ENCODE data around the gene TNNI3.
"Not testable (repeated sequence)": the region's sequence is repeated elsewhere in the genome, so short reads cannot be mapped to it uniquely, and the experiment has no call there.

The TNNI3 gene

DNA sequence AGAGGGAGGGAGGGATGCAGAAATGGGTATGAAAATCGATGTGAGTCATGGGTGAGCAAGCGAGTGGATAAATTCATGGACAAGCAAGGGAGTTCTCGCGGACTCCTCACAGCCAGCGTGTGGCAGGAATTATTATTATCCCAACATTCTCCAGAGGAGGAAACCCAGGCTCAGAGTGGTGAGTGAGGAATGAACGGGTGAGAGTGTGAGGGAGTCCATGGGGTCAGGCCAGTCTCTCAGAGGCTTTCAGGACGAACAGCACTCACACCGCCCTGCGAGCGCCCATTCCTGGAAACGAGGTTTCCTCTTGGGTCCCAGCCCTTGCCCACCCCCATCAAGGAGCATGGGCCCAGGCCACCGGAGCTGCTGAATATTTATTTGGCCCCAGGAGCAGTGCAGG lies 15.2 kb upstream of the TNNI3 start:
- FAIRE-seq = no peak

DNA sequence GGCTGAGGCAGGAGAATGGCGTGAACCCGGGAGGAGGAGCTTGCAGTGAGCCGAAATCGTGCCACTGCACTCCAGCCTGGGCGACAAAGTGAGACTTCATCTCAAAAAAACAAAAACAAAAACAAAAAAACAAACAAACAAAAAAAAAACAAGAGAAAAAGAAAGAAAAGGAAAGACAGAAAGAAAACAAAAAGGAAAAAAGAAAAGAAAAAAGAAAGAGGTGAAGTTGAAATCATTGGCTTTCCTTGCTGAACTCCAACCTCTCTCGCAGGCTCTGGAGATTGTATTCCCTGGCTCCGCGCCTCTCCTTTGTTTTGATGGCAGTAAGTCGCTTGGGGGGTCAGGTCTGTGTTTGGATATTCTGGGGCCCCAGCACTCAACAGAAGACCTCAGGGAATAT lies 14.8 kb upstream of the TNNI3 start:
- not testable (repeated sequence) for FAIRE-seq

DNA sequence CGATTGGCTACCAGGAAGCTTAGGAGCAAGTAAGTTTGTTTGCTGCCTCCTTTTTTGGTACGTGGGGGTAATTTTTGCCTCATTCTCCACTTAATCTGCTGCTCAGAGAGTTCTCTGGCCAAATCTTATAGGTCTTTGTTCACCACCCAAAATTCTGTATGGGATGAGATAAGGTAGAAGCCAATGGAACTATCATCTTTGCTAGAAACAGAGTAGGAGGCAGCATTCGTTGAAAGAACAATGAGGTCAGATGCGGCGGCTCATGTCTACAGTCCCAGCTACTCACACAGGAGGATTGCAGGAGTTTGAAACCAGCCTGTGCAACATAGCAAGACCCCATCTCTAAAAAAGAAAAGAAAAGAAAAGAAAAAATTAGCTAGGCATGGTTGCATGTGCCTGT lies 13.9 kb upstream of the TNNI3 start:
- FAIRE-seq = no peak

DNA sequence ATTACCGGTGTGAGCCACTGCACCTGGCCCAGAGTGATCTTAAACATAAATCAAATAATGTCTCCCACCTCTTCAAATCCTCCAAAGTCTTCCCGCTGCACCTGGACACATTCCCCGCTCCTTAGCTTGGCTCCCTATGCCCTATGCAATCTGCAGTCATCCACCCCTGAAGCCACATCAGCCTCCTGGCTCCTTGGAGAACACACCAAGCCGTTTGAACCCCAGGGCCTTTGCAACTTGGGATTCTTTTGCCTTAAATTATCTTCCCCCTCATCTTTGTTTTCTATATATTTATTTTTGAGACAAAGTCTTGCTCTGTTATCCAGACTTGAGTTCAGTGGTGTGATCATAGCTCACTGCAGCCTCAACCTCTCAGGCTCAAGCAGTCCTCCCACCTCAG lies 11.6 kb upstream of the TNNI3 start:
- no peak for FAIRE-seq

DNA sequence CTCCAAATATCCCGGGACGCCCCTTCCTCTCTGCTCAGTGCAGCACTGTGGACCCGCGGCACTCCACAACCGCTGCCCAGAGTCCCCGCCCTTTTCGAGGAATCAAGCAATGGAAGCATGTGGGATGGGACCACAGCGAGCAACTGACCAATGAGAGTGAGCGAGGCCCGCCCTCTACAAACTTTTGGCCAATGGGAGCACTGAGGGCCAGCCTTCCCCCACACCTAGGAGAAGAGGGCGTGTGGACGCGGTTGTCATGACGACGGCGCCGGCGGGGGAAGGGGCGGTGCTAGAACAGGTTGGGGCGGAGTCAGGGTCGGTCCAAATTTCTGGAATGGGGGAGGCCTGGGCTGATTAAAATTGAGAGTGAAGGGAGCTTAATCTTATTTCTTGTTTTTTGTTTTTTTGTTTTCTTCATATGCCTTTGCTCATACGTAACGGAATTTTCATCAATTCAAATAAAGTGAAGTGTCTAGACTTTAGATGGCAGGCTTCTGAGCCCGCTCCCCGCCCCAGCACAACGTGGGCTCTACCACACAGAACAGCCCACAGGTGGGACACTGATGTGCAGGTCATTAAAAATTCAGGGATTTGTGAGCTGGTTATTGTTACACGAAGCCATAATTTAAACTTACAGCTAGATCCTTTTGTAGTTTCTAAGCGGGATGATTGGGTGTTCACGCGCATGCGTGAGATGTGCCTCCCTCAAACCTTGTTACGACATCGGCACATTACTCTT lies 9.2 kb upstream of the TNNI3 start, which contains the start of gene DNAAF3:
Gene DNAAF3, minus strand, starts transcription at position 84 of the 739 bp plus-strand sequence. CDS start 200 bp downstream, outside the sequence.
- FAIRE-seq = peak; percentile 94

DNA sequence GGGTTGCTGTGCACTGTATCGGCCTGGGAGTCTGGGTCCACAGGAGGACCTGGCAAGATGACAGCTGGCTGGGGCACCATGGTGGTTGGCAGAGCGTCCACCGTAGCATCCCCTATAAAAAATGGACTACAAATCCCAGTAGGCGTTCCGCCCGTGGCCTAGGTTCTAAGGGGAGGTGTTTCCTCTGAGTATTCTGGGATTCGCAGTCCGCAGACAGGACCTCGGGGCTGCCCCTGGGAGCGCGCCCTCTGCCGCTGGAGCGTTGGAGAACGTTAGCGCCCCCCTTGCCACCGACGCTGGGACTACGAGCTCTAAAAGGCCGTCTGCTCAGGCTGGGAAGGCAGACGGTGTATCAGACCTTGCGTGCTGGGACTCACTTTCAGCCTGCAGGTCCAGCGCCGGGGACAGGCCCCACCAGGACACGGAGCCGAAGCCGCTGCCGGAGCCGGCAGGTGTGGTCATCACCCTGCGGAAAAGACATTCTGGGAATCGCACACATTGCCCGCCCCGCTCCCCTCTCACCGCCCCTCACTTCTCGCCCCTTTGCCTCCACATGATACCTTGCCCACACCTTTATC lies 8.5 kb upstream of the TNNI3 start:
- FAIRE-seq = no peak

DNA sequence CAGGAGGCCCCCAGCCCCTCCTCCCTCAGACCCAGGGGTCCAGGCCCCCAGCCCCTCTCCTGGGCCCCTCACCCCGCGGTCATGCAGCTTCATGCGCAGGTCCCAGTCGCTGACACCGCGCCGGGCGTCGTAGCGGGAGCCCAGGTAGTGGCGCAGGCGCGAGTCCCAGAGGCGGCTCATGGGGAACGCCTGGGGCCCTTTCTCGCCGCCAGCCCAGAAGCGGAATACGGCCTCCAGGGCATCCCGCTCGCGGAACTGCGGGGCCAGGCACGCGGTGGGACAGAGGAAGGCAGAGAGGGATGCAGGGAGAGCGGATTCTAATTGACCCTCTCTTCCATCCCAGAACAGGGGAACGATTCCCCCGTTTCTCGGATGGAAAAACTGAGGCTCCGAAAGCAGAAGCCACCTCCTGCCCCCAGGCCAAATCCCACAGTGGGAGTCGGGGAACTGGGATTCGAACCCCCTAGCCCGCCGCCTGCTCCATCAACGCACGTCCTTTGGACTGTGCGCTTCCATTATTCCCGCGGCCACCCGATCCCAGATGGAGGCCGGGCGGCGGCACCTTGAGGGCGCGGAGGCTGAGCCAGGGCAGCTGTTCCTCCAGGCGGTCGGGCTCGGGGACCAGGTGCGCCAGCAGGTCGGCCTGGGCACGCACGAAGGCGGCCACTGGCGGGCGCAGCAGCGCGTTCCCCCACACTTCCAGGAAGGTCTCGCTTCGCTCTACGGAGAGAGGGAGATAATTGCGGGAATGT lies 4.2 kb upstream of the TNNI3 start:
- no peak for FAIRE-seq

DNA sequence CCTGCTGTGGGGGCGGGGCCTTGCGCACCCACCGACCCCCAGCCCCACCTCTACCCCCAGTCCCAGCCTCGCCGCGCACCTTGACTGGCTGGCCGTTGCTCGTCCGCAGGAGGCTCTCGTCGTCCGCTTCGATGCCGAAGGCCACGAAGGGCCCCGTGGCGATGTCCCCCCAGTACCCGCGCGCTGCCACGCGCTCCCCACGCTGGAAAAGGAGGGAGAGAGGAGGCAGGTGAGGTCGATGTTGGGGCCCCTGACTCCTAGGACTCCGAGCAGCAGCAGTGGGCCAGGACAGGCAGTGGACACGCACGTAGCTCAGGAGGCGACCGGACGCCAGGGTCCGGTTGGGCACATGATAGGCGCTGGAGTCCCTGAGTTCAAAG lies 3.4 kb upstream of the TNNI3 start:
- FAIRE-seq = no peak

DNA sequence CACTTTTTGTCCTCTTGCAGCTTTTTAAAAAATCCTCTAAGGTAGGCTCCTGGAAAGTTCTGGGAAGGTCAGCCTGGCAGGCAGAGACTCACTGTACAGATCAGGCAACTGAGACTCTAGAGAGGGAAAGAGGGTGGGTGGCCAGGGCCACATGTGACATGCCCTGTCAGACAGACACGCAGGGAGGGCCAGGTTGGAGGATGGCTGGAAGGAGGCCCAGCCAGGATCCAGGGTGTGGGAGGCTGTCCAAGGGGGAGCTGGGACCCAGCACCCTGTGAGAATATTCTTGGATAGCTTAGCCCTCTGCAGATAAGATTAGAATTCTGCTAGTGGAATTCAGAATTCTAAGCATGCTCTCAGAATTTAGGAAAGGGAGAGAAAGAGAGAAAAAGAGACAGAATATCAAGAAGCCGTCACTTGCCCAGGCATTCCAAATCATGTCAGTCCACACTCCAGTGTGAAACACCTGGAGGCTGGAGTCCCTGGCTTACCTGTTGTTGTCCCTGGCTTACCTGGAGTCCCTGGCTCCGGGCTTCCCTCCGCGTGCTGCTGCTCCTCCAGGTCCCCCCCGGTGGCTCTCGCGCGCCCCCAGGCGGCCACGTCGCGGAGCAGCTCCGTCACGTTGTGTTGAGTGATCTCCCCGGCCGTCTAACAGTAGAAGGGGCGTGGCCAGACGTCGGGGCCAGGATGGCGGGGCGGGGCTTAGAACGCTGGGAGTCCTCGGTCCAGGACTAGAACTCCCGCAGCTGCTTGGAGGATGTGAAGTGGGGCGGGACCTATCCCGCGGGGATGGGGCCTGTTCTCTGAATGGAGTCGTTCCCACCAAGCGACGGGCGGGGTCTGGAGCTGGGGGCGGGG lies 2.8 kb upstream of the TNNI3 start:
- no peak for FAIRE-seq

DNA sequence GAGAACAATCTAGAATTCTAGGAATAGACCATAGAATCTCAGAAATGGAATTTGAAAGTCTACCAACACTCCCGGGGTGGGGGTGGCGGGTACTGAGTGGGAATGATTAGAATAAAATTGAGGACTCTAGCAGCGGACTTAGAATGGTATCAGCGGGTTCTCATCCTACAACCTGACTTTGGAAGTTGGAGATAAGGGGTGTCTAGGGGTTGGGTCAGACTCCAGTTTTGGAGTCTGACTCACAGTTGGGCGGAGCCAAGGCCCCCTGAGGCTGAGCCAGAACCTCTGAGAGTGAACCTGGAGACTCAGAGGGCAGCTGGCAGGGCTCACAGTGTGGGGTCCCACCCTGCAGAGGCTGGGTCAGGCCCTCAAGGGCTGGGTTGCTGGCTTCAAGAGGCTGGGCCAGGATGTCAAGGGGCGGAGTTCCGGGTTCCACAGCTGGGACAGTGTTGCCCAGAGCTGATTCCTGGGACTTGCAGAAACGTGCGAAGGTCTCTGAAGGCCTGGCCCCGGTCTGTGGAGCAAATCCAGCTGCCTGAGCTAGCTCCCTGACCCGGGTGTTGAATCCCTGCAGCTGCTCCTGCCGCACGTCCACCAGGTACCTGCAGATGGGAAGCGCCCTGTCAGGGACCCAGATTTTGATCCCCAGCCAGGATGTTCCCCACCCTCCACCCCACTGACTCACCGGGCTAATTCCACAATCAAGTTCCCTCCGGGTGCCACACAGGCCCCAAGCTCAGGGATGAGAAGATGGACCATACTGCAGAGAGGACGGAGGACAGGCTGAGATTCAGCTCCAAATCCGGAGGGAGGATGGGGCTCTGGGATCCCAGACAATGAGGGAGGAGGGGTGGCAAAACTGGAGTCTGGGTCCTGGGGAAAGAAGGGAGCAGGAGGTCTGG lies 1.6 kb upstream of the TNNI3 start:
- no peak for FAIRE-seq

DNA sequence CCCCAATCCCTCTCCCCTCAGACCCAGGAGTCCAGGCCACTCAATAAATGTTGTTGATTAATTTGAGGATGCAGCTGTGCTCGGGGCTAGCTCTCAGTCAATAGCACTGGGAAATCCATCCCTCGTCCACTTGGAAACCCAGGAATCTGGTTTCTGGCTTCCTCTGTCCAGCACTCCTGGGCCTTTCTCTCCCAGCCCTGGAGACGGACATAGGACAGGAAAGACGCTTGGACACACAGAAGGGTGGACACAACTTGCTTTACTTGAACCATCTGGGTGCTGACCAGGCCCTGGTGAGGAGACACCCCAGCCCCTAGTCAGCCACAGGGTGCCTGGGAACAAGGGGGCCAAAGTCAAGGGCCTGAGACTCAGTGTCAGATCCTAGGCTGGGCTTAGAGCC lies 891 bp upstream of the TNNI3 start:
- FAIRE-seq = no peak

DNA sequence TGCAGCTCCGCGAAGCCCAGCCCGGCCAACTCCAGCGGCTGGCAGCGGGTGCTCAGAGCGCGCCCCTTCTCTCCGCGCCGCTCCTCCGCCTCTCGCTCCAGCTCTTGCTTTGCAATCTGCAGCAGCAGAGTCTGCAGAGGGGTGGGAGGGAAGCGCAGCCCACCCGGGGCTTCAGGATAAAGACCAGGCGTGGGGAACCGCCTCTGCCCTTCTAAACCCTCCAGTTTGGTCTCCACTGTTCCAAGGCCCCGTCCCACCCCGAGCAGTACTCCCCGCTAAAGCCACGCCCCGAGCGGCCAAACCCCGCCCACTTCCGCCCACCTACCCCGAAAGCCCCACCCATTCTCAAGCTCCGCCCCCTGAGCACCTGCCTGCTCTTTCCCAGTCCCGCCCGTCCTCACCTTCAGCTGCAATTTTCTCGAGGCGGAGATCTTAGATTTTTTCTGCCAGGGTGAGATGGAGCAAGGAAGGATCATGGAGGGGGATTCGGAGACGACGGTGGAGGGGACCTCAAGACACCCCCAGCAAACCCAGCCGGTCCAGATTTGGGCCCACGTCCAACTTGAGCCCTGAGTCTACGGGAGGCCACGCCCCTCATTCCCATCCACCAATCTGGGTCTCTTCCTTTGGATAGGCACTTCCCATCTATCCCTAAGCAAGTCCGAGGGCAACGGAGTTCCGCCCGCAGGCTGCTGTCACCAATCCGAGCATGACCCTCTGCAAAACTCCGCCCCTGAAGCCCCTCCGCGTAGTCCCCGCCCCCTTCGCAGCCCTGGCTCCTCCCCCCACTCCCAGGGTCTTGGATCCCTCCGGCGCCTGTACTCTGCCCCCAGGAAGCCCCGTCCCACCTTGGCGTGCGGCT lies 1.1 kb downstream of the TNNI3 start:
- FAIRE-seq = no peak

DNA sequence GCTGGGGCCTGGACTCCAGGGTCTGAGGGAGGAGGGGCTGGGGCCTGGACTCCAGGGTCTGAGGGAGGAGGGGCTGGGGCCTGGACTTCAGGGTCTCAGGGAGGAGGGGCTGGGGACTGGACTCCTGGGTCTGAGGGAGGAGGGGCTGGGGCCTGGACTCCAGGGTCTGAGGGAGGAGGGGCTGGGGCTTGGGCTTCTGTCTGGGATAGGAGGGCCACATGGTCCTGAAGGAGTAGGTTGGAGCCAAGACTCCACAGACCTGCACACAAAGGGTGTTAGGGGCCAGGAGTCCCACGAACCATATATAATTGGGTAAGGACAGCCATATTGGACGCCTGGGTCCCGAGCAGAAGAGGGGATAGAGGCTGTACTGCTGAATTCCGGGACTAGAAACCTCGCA lies 1.7 kb downstream of the TNNI3 start:
- not testable (repeated sequence) for FAIRE-seq

DNA sequence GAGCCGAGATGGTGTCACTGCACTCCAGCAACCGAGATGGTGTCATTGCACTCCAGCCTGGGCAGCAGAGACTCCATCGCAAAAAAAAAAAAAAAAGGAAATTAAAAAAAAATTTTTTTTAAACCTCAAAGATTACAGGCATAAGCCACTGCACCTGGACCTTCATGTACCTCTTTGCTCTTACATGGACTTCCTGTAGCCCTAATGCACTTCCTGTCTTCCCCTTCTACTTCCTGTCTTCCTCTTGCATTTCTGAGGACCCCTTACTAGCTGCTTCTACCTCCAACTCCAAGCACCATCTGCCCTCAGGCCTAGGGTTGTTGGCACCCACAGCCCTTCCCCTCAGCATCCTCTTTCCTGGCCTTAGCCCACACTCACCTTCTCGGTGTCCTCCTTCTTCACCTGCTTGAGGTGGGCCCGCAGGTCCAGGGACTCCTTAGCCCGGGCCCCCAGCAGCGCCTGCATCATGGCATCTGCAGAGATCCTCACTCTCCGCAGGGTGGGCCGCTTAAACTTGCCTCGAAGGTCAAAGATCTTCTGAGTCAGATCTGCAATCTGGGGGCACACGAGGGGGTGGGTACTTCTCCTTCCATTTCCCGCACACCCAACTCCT lies 3.8 kb downstream of the TNNI3 start:
- no peak for FAIRE-seq

DNA sequence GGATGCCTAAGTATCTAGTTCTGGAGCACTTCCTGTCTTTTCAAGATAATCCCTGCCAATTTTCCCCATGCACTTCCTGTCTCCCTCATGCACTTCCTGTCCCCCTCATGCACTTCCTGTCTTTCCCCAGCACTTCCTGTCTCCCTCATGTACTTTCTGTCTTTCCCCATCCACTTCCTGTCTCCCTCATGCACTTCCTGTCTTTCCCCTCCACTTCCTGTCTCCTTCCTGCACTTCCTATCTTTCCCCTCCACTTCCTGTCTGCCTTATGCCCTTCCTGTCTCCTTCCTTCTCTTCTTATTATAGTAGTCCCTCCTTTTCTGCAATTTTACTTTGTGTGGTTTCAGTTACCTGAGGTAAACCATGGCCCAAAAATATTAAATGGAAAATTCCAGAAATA lies 5.5 kb downstream of the TNNI3 start:
- no peak for FAIRE-seq

DNA sequence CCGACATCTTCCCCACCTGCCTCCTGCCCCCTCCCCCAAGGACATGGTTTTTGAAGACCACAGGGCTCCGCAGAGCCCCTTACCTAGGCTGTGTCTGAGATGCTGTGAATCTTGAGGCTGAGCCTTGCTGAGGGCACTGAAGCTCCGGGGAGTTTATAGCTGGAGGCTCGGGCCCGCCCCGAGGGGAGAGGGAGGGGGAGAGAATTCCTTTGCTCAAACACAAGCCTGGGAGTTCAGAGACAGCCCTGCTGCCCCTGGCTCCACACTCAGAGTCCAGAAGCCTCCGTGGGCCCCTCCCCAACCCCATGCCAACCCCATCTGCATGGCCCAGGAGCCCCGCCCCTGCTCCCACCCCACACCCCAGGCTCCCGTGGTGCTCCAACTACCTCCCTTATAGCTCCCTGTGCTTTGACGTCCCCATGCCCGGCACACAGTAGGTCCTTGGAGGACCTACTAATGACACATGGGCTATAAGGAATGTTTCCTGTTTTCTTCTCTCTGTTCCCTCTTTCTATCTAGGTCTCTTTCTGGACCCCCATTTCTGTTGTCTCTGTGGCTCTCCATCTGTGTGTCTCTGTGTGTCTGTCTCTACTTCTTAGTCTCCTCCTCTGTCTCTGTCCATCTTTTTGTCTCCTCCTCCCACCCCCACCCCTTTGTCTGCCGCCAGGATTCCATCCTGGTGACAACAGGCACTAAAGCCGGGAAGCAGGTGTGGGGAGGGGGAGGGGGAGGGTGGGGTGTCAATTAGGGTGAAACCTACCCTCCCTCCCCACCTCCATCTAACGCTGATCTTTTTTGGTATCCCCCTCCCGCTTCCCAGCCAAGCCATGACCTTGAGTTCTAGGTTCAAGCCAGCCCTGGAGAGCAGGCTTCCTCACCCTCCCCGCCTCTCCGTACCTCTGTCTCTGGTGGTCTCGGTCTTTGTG lies 8.2 kb downstream of the TNNI3 start, which contains the start of gene TNNT1:
Gene TNNT1, minus strand, starts transcription at position 129 of the 926 bp plus-strand sequence. CDS start 2,049 bp downstream, outside the sequence.
- no peak for FAIRE-seq

DNA sequence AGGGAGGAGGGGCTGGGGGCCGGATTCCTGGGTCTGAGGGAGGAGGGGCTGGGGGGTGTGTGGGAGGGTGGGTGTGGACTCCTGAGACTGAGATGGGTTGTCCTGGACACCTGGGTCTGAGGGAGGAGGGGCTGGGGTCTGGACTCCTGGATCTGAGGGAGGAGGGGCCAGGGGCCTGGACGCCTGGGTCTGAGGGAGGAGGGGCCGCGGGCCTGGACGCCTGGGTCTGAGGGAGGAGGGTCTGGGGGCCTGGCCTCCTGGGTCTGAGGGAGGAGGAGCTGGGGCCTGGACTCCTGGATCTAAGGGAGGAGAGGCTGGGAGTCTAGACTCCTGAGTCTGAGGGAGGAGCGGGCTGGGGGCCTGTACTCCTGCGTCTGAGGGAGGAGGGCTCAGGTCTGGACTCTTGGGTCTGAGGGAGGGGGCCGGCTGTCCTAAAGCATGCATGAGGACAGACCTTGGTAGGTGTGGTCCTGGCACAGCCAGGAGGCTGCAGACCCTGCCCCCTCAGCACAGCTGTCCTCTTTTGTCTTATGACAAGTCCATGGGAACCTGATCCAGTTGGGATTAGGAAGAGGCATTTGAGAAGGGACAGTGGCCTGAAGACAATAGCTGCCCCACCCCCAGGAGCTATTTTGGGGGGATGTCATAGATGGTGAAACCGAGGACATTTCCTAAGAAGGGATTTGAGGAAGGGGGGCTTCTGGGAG lies 9.8 kb downstream of the TNNI3 start:
- no peak for FAIRE-seq

DNA sequence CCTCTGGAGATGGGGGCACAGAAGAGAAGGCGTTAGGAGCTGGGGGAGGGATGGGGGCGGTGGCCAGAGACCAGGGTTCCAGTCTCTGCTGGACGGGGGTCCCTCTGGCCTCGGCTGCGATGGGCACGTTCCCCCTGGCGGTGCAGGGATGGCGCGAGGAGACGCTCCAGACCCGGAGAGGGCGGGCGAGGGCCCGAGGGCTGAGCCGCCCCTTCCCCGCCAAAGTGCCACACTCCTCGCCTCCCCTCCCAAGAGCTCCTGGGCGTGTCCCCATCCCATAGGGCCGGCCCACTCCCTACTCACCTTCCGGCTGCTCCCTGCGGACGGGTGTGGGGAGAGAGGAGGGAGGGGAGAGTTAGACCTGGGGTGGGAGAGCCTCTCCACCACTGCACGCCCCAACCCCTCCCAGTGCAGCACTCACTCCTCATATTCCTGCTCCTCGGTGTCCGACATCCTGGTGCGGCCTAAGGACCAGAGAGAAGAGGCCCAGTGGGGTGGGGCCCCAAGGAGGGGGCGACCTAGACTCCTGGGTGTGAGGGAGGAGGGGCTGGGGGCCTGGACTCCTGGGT lies 10.7 kb downstream of the TNNI3 start:
- FAIRE-seq = no peak

All from endometrium (tissue), 2 donors.